ENCODE data around the gene CA4. TPM values are rescaled to one million over a fixed set of nuclear protein-coding genes. Genes with fewer than 3 reads are reported as not detected.
"Not testable (repeated sequence)": the region's sequence is repeated elsewhere in the genome, so short reads cannot be mapped to it uniquely, and the experiment has no call there.

The CA4 gene
- total RNA-seq, 3 donors from 2014 or later: 177 to 725 (median 673) TPM

DNA sequence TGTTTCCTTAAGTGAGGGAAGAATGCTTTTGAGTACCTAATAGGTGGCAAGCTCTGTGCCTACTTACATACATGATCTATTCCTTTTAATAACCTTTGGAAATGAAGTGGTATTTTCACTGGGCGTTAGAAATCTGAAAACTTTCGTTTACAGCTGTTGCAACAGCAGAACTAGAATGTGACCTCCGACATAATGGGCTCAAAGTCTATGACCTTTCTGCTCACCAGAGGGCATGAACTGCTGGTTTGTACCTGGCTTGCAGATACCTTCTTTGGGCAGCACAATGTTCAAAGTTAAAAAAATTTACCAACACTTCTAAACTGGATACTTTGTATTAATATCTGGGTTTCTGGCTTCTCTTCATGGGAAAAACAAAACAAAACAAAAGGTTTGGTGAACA is 24.3 kb downstream of the CA4 start:
- Histone ChIP-seq H3K9me3 (no peaks in the 10 kb centered on the region), H3K36me3 (ENCODE audit: low read depth) (no peaks in the 10 kb centered on the region), H3K4me1 (ENCODE audit: low read depth) (peaks cover 20% of the 10 kb centered on the region), H3K4me3 (no peak overlapping the region)
- ATAC-seq (no peak), DNase-seq (no peak)
- intact Hi-C loops (cut with DNase I, micrococcal nuclease): no loop called here
- TF ChIP-seq, protein P1, sequence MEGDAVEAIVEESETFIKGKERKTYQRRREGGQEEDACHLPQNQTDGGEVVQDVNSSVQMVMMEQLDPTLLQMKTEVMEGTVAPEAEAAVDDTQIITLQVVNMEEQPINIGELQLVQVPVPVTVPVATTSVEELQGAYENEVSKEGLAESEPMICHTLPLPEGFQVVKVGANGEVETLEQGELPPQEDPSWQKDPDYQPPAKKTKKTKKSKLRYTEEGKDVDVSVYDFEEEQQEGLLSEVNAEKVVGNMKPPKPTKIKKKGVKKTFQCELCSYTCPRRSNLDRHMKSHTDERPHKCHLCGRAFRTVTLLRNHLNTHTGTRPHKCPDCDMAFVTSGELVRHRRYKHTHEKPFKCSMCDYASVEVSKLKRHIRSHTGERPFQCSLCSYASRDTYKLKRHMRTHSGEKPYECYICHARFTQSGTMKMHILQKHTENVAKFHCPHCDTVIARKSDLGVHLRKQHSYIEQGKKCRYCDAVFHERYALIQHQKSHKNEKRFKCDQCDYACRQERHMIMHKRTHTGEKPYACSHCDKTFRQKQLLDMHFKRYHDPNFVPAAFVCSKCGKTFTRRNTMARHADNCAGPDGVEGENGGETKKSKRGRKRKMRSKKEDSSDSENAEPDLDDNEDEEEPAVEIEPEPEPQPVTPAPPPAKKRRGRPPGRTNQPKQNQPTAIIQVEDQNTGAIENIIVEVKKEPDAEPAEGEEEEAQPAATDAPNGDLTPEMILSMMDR (IDR thresholded peaks at IDR 0.05): no peak

DNA sequence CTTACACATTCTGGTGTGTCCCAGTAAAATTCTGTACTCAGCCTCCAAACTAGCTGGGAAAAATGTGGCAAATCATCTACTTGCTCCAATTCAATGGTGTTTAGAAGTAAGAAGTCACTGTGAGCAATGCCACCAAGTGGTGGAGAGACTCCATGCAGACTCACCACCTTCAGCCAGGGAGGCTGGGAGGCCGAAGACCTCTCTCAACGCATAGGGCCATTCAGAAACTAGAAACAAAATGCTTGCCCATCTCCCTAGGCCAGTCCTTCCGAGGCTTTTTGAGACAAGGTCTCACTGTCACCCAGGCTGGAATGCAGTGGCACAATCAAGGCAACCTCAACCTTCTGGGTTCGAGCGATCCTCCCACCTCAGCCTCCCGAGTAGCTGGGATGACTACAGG is 25.0 kb downstream of the CA4 start:
- not testable (repeated sequence) for DNase-seq
- ATAC-seq: peak; percentile 20

DNA sequence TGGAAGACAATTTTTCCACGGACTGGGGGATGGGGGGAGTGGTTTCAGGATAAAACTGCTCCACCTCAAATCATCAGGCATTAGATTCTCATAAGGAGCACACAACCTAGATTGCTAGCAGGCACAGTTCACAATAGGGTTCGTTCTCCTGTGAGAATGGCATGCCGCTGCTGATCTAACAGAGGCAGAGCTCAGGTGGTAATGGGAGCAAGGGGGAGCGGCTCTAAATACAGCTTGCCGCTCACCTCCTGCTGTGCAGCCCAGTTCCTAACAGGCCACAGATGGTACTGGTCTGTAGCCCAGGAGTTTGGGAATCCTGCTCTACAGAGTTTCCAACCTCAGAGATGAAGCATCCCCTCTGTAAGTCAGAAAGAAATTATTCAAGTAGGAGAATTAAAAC is 27.0 kb downstream of the CA4 start:
- H3K4me3 ChIP-seq; H3K4me1 ChIP-seq (ENCODE audit: low read depth); H3K36me3 ChIP-seq (ENCODE audit: low read depth); H3K9me3 ChIP-seq; ATAC-seq; intact Hi-C loops (cut with DNase I, micrococcal nuclease); DNase-seq: not testable (repeated sequence)

More for the DNA sequence above, 25.0 kb downstream of the CA4 start:
- H3K9me3 ChIP-seq; intact Hi-C loops (cut with DNase I, micrococcal nuclease); H3K36me3 ChIP-seq (ENCODE audit: low read depth); H3K4me3 ChIP-seq: not testable (repeated sequence)
- peaks cover 14% of the 10 kb centered on the region for H3K4me1 ChIP-seq (ENCODE audit: low read depth)

DNA sequence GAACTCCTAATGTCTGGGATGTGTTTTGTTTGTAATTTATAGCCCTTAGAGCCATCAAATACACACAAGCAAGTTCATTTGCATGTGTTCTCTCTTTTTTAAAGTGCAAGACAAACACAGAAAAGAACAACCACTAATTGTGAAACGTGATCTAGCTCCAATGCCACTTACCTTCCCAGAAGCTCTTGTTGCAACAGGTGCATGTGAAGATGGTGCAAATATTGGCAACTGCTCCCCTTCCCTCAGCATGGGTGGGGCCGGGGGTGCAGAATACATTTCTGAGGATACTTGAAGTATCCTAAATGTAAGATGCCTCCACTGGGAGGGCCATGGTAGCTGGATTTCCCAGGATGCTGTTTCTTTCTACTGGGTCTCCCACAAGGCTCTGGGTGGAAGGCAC is 28.4 kb downstream of the CA4 start:
- H3K4me3 ChIP-seq; intact Hi-C loops (cut with DNase I, micrococcal nuclease); DNase-seq; H3K36me3 ChIP-seq (ENCODE audit: low read depth); ATAC-seq; H3K4me1 ChIP-seq (ENCODE audit: low read depth); H3K9me3 ChIP-seq: not testable (repeated sequence)

DNA sequence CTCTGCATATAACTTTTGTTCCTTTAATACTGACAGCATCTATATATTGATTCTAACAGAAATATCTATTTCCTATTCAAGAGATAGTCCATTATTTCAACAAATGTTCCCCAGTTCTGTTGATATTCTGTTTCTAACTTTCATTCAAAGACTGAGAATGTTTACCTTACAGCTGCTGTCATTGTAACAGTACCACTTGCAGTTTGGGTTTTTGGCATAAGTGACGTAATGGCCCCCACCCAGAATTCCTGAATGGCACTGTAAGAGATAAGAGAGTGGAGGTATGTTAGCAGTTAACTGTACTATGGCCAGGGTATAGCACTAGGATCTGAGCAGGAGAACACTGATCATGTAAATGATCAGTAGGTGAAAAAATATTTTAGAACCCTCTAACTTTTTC is 30.6 kb downstream of the CA4 start:
- H3K4me3 ChIP-seq; intact Hi-C loops (cut with DNase I, micrococcal nuclease); H3K9me3 ChIP-seq; H3K4me1 ChIP-seq (ENCODE audit: low read depth); DNase-seq; ATAC-seq; H3K36me3 ChIP-seq (ENCODE audit: low read depth): not testable (repeated sequence)

DNA sequence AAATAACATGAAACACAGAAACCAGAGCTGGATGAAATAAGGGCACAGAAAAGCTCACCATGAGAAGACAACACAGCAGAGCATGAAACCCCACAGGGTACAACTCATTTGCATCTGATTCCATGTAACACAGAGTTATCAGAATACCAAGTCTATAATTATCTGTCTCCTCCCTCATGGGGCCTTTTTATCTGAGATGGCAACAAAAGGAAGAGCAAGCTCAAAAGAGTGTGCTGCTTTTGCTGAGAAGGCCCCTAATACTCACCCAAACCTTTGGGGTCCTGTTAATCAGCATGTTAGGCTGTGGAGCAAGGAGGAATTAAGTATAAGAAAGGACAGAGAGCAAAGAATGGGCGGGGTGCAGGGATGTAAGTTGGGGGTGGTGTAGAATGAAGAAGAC is 36.6 kb downstream of the CA4 start:
- H3K4me3 ChIP-seq; DNase-seq; H3K36me3 ChIP-seq (ENCODE audit: low read depth); ATAC-seq; H3K9me3 ChIP-seq; intact Hi-C loops (cut with DNase I, micrococcal nuclease): not testable (repeated sequence)
- H3K4me1 ChIP-seq (ENCODE audit: low read depth): peaks cover 13% of the 10 kb centered on the region

DNA sequence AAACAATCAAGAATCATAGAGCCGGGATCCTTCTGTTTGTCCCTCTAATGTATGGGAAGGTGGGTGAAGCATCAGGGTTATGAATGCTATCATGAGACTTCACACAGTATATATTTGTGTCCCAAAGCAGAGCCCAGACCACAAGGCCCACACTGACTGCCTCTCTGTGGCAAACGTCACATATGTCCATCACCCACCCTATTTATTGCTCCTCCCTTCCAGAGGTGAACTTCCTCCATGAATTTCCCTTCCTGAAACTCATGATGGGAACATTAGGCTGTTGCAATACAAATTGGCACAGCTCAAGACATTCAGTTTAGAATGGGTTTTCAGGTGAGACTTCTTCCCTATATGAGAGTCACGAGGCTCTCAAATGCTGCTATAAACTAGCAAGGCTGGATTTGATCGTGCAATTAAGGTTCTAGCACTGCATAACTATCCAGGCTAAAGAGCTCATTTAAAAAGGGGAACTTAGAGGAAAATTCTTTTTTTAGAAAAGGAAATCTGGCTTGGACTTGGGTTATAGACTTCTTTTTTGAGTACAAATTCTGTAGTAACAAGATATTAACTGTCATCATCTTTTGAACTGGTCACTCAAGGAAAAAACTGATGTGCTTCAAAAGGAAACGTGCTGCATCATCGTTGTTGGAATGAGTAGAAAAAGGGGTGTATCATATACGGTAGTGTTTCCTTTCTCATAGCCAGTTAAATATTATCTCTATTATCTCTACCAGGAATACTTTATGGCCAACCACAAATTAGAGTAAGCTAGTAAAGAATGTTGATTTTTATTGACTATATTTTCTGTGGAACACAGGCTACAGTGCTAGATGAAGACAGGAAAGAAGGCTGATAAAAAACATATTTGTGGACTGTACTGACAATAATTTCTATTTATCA is 37.3 kb downstream of the CA4 start:
- H3K9me3 ChIP-seq; DNase-seq; intact Hi-C loops (cut with DNase I, micrococcal nuclease); H3K36me3 ChIP-seq (ENCODE audit: low read depth); H3K4me3 ChIP-seq: not testable (repeated sequence)
- peaks cover 13% of the 10 kb centered on the region for H3K4me1 ChIP-seq (ENCODE audit: low read depth)
- peak; percentile 85 for ATAC-seq

DNA sequence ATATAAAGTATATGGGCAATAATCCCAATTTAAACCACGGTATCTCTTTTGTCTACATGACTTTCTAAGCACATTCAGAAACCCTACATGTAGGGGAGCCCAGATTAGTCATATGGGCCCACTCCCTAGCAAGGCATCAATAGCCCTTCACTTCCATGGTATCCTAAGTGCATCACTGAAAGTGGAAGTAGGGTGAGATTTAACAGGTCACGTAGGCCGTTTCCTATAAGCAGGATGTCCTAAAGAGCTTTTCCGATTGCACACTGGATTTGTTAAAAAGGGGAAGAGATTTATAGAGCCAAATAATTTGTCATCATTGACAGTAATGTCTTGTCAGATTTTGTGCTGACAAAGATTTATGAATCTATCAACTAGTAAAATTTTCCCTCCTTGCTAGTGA is 39.0 kb downstream of the CA4 start:
- Histone ChIP-seq H3K4me1 (ENCODE audit: low read depth) (peaks cover 13% of the 10 kb centered on the region), H3K36me3 (ENCODE audit: low read depth) (peaks cover 6% of the 10 kb centered on the region), H3K9me3 (no peaks in the 10 kb centered on the region), H3K4me3 (no peak overlapping the region)
- peak; percentile 26 for ATAC-seq
- TF ChIP-seq, protein P1 (IDR thresholded peaks at IDR 0.05): no peak
- intact Hi-C loops (cut with DNase I, micrococcal nuclease): no loop called here
- DNase-seq: no peak

DNA sequence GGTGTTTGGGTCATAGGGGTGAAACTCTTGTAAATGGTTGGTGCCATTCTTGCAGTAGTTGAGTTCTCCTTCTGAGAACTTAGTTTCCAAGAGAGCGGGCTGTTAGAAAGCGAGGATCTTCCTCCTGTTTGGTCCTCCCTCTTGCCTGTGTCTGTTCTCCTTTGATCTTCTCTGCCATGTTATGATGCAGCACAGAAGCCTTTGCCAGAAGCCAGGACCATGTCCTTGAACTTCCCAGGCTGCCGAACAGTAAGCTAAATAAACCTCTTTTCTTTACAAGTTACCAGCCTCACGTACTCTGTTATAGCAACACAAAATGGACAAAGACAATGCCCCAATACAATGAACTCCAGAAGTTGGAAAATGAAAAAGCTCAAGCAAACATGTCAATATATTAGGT is 40.3 kb downstream of the CA4 start:
- intact Hi-C loops (cut with DNase I, micrococcal nuclease): not testable (repeated sequence)

DNA sequence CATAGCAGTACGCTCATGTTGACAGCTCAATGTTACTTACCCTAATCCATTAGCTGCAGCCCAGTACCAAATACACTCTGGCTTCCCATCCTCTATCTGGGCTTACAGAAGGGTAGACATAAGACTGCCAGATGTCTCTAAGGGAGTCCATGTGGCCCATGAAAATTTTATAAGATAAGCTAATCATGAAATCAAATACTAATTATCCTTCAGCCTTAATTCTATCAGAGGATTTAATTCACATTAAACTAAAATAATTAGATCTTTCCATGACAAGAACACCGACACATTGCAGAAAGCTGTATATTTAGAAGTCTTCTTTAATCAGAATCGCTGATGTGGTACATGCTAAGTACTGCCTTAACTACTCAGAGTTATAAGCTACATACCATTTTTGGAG is 43.3 kb downstream of the CA4 start:
- H3K4me1 ChIP-seq (ENCODE audit: low read depth); DNase-seq; H3K4me3 ChIP-seq; H3K36me3 ChIP-seq (ENCODE audit: low read depth); ATAC-seq; intact Hi-C loops (cut with DNase I, micrococcal nuclease); H3K9me3 ChIP-seq: not testable (repeated sequence)

More for the DNA sequence above, 40.3 kb downstream of the CA4 start:
- not testable (repeated sequence) for ATAC-seq; H3K4me3 ChIP-seq; H3K9me3 ChIP-seq; DNase-seq; H3K36me3 ChIP-seq (ENCODE audit: low read depth)
- H3K4me1 ChIP-seq (ENCODE audit: low read depth): peaks cover 13% of the 10 kb centered on the region
